GM19240 (cell line): ENCODE results near the gene IKBIP.
"Not testable (repeated sequence)": the region's sequence is repeated elsewhere in the genome, so short reads cannot be mapped to it uniquely, and the experiment has no call there.

Source experiments
- DNase-seq: peaks from one replicate; pipeline ENCODE4 v3.0.0; 2011; ENCODE audit warnings: low spot score; ENCODE audit not compliant: insufficient read length

The IKBIP gene

DNA sequence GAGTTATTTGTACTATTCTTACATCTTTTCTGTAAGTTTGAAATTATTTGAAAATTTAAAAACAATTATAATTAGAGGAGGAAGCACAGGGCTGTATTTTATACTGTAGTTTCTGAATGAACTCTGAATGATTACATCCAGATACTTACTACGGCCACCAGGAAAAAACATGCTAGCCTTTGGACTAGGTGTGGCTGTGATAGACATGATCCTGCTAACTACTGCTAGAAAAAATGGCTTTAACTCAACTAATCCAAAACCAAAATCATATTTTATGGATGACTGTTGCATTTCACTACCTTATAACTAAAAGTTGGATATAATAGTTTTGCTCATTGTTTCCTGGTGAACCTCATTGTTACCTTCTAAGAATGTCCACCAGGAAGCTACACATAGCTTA, 66.2 kb downstream of the IKBIP start:
- no peak for DNase-seq

DNA sequence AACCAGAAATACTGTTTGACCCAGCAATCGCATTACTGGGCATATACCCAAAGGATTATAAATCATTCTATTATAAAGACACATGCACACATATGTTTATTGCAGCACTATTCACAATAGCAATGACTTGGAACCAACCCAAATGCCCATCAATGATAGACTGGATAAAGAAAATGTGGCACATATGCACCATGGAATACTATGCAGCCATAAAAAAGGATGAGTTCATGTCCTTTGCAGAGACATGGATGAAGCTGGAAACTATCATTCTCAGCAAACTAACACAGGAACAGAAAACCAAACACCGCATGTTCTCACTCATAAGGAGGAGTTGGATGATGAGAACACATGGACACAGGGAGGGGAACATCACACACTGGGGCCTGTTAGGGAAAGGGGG, 67.8 kb downstream of the IKBIP start:
- DNase-seq: not testable (repeated sequence)

DNA sequence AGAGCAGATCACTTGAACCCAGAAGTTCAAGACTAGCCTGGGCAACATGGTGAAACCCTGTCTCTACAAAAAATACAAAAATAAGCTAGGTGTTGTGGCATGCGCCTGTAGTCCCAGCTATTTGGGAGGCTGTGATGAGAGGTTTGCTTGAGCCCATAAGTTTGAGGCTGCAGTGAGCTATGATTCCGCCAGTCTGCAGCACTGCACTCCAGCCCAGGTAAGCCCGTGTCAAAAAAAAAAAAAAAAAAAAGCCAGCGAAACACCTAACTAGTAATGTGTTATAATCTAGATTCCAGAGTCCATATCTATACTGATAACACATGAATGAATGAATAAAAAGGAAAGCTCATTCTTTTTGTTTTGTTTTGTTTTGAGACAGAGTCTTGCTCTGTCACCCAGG, 69.6 kb downstream of the IKBIP start:
- DNase-seq: no peak
